SK-N-MC (cell line): ENCODE data around the gene RAB11FIP3.

Experiments used
- DNase-seq: peaks from one replicate; pipeline ENCODE4 v3.0.0-alpha.2; 2011; ENCODE audit warnings: low read depth, low spot score
- H3K27ac ChIP-seq: fragments of 200-600 bp; sonication (generic); 2 replicates; pipeline ENCODE4 v1.5.1; 2016; ENCODE audit warnings: mixed run types
- H3K36me3 ChIP-seq: fragments of 200-600 bp; sonication (generic); 2 replicates; pipeline ENCODE4 v1.6.1; 2017; ENCODE audit warnings: antibody characterized with exemption, low read length, mixed read lengths; ENCODE audit not compliant: insufficient read depth
- H3K4me3 ChIP-seq: fragments of 200-600 bp; sonication (generic); 2 replicates; pipeline ENCODE4 v1.5.1; 2016
- H3K9ac ChIP-seq: fragments of 200-600 bp; sonication (generic); 2 replicates; pipeline ENCODE4 v1.8.0; 2017; ENCODE audit warnings: mixed run types, mixed read lengths; ENCODE audit not compliant: insufficient read length
- H3K9me3 ChIP-seq: fragments of 200-600 bp; sonication (generic); 2 replicates; pipeline ENCODE4 v1.6.1; 2017; ENCODE audit warnings: low read depth, mild to moderate bottlenecking, antibody characterized with exemption, low read length, moderate library complexity, mixed read lengths
- EZH2 ChIP-seq: fragments of 200-600 bp; sonication (generic); IDR thresholded peaks from one replicate; pipeline ENCODE4 v1.6.1; 2017; ENCODE audit warnings: antibody characterized with exemption
- FOXP2 ChIP-seq: optimal IDR thresholded peaks from 2 replicates; pipeline ENCODE3; 2011; ENCODE audit warnings: mild to moderate bottlenecking, moderate library complexity; ENCODE audit not compliant: insufficient read depth; ENCODE audit errors: extremely low read length, control extremely low read depth
- POLR2AphosphoS5 ChIP-seq: IDR thresholded peaks from 2 replicates; pipeline ENCODE4 v1.6.1; 2012; ENCODE audit warnings: mild to moderate bottlenecking, low read depth, low read length, borderline replicate concordance

RAB11FIP3 gene

DNA sequence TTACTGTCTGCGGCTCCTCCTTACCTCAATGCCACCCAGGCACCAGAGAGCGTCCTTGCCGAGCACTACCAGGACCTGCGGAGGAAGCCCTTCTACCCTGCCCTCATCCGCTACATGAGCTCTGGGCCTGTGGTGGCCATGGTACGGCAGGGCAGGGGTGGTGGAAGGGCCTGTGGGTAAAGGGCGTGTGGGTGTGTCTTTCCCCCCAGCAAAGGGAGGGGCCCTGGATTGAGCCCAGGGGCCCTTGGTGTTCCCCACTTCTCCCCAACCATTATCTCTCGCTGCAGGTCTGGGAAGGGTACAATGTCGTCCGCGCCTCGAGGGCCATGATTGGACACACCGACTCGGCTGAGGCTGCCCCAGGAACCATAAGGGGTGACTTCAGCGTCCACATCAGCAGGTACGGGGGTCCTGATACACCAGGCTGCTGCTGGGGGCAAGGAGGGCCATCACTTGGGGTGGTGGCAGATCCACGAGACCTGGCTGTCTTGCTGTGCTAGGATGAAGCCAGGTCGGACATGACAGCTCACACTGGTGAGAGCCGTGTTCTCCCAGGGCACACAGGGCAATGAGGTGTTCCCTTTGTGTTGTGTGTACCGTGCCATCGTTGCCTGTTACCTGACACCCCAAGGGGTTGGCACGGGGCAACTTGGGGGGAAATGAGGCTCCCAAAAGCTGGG, 26.0 kb upstream of the RAB11FIP3 start:
- Histone ChIP-seq H3K27ac (peak overlapping the region; percentile 74), H3K9ac (no peak overlapping the region), H3K36me3 (peaks cover 25% of the 10 kb centered on the region), H3K9me3 (no peaks in the 10 kb centered on the region), H3K4me3 (no peak overlapping the region)
- TF ChIP-seq POLR2AphosphoS5 (no peak), FOXP2 (no peak), EZH2 (no peak)
- no peak for DNase-seq

DNA sequence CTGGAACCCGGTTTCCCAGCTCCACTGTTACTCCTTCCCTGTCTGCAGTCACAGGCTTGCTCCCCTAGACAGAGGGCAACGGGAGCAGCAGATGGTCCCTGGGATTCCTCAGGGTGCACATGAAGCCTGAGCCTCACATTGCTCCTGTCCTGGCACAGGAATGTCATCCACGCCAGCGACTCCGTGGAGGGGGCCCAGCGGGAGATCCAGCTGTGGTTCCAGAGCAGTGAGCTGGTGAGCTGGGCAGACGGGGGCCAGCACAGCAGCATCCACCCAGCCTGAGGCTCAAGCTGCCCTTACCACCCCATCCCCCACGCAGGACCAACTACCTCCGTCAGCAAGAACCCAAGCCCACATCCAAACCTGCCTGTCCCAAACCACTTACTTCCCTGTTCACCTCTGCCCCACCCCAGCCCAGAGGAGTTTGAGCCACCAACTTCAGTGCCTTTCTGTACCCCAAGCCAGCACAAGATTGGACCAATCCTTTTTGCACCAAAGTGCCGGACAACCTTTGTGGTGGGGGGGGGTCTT, 25.3 kb upstream of the RAB11FIP3 start:
- TF ChIP-seq POLR2AphosphoS5 (no peak), FOXP2 (no peak), EZH2 (no peak)
- Histone ChIP-seq H3K4me3 (peak overlapping the region; percentile 94), H3K27ac (peak overlapping the region; percentile 74), H3K36me3 (peaks cover 25% of the 10 kb centered on the region), H3K9ac (no peak overlapping the region), H3K9me3 (no peaks in the 10 kb centered on the region)
- DNase-seq = no peak

DNA sequence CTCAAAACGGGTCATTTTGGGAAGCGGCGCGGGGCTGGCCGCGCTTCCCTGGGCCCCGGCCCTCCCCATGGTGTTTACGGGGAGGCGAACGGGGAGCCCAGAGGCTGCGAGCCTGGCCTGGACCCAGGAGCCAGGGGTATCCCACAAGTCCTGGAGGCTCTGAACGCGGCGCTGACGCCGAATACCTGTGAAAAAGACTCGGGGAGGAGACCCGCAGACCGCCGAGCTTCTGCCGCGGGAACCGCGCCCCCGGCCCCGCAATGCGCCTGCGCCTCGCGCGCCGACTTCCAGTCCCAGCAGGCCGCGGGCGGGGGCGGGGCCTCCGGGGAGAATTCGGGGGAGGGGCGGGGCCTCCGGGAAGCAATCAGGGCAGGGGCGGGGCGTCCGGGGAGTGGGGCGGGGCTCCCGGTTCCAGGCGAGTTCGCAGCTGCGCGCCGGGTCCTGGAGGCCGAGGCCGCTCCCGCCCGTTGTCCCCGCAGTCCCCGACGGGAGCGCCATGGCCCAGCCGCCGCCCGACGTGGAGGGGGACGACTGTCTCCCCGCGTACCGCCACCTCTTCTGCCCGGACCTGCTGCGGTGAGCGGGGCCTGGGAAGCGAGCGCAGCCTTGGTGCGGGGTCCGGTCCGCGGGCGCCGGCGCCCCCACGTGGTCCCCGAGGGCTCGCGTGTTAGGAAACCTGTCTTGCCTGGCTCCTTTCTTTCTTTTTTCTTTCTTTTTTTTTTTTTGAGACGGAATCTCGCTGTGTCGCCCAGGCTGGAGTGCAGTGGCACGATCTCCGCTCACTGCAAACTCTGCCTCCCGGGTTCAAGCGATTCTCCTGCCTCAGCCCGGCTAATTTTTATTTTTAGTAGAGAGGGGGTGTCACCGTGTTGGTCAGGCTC, 23.7 kb upstream of the RAB11FIP3 start, which contains the start of gene DECR2:
TSS of gene DECR2 (plus strand) at position 418 of the 881 bp plus-strand sequence. CDS start at position 497, 79 bp downstream.
- H3K27ac ChIP-seq = peak within 1 kb of the TSS; percentile 87
- peaks cover 25% of the 10 kb centered on the region for H3K36me3 ChIP-seq
- H3K9me3 ChIP-seq = no peaks in the 10 kb centered on the region
- H3K4me3 ChIP-seq = peak within 1 kb of the TSS; percentile 94
- peak within 1 kb of the TSS; percentile 91 for H3K9ac ChIP-seq
- TF ChIP-seq POLR2AphosphoS5 = peak; percentile 89
- TF ChIP-seq FOXP2 = peak; percentile 27
- no peak for TF ChIP-seq EZH2
- DNase-seq = no peak

DNA sequence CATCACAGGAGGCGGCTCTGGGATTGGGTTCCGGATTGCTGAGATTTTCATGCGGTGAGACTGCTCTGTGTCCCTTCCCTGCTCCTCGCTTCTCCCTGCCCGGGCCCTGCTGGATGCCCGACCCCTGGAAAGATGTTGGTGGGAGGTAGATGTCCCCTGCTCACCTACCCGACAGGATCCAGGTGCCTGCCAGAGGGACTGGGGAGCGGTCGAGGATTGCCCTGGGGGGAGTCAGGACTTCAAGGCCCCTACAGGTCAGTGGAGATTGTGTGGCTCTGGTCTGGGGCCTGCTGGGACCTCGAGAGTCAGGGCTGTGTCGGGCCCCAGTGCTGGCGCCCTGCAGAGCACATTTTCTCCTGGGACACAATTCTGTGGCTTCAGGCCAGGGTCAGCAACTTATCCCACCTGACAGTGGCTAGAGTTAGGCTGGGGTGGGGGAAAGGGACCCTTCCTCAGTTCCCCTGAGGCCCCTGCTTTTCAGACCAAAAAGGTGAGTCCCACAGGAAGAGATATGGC, 20.4 kb upstream of the RAB11FIP3 start:
- no peak overlapping the region for H3K4me3 ChIP-seq
- no peak for DNase-seq
- no peak for TF ChIP-seq POLR2AphosphoS5
- TF ChIP-seq FOXP2 = no peak
- no peak for TF ChIP-seq EZH2
- peak overlapping the region; percentile 13; the same call in 1 of the 2 replicates for H3K27ac ChIP-seq
- H3K9me3 ChIP-seq = no peaks in the 10 kb centered on the region
- peaks cover 5% of the 10 kb centered on the region for H3K36me3 ChIP-seq
- no peak overlapping the region for H3K9ac ChIP-seq

DNA sequence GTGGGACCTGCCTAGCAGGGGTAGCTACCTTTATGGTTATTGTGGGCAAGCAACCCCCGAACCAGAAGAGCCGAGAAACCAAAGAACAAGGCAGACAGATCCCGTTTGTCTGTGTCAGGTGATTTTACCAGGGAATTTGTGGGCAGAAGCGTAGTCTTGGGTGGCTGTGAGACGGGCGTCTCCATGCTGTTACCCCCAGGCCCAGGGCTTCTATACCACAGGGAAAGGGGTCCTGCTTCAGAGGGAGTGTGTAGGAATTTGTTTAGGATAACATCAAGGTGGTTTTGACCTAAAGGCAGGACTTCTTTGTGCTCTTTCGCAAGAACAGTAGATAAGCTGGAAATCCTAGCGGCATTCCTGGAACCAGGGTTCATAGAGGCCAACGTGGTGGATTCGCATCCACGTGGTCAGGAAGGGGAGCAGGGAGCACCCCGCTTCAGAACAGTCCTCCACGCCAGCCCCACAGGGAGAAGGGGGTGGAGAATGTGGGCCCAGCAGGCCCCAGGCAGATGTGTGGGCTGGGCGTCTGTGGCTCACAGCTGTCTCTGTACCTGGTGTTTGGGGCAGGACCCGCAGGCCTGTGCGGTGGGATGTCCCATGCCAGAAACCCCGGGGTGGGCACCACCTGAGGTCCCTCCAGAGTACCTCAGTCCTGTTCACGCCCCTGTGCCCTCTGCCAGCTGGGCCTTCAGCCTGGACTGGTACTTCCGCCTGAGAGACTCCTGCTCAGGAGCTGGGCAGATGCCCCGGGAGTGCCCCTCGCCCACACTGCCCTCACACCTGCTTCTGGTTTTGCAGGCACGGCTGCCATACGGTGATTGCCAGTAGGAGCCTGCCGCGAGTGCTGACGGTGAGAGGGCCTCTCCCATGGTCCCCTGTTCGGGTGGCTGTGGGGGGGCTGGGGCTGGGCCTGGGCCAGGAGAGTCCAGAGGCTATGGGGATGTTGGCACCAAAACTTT, 19.6 kb upstream of the RAB11FIP3 start:
- Histone ChIP-seq H3K27ac (0 out of 2 replicates have a peak overlapping the region, but pooled peaks have one; percentile 13), H3K9me3 (no peaks in the 10 kb centered on the region), H3K4me3 (no peak overlapping the region), H3K9ac (no peak overlapping the region), H3K36me3 (no peaks in the 10 kb centered on the region; the same call in 1 of the 2 replicates)
- no peak for TF ChIP-seq FOXP2
- no peak for TF ChIP-seq POLR2AphosphoS5
- no peak for TF ChIP-seq EZH2
- DNase-seq = no peak

DNA sequence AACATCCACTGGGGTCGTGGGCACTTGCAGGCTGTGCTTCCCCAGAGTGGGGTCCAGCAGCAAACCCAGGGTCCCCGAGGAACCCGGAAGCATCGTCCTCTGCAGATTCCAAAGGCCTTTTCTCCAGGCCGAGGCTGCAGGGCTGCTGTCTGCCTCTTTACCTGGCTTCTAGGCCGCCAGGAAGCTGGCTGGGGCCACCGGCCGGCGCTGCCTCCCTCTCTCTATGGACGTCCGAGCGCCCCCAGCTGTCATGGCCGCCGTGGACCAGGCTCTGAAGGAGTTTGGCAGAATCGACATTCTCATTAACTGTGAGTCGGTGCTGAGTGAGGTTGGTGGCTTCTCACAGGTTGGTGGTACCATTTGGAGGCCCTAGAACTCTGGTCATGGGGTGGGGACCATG, 18.2 kb upstream of the RAB11FIP3 start:
- Histone ChIP-seq H3K9me3 (no peaks in the 10 kb centered on the region), H3K4me3 (no peak overlapping the region), H3K36me3 (no peaks in the 10 kb centered on the region; the same call in 1 of the 2 replicates), H3K9ac (no peak overlapping the region), H3K27ac (no peak overlapping the region)
- no peak for DNase-seq
- no peak for TF ChIP-seq POLR2AphosphoS5

DNA sequence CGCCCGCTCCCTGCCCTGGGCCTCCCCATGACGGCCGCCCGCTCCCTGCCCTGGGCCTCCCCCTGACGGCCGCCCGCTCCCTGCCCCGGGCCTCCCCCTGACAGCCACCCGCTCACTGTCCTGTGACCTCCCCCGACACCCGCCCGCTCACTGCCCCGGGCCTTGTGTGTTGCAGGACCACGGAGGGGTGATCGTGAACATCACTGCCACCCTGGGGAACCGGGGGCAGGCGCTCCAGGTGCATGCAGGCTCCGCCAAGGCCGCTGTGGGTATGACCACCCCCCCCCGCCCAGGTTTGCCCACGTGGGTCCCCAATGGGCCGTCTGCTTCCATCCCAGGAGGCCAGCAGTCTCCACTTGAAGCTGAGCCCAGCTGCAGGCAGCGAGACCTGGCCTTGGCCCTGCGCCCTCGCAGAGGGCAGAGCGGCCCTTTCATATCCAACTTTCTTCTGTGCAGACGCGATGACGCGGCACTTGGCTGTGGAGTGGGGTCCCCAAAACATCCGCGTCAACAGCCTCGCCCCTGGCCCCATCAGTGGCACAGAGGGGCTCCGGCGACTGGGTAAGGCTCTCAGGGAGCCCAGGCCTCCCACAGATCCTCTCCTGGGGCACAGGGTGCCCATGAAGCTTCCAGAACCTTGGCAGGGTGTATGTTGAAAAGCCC, 14.8 kb upstream of the RAB11FIP3 start:
- TF ChIP-seq POLR2AphosphoS5 = no peak
- no peaks in the 10 kb centered on the region; the same call in 1 of the 2 replicates for H3K36me3 ChIP-seq
- H3K27ac ChIP-seq = no peak overlapping the region
- no peak overlapping the region for H3K4me3 ChIP-seq
- H3K9me3 ChIP-seq = no peaks in the 10 kb centered on the region
- no peak for DNase-seq
- H3K9ac ChIP-seq = no peak overlapping the region
